Measurements from ENCODE around the gene CTDNEP1.

The CTDNEP1 gene

DNA sequence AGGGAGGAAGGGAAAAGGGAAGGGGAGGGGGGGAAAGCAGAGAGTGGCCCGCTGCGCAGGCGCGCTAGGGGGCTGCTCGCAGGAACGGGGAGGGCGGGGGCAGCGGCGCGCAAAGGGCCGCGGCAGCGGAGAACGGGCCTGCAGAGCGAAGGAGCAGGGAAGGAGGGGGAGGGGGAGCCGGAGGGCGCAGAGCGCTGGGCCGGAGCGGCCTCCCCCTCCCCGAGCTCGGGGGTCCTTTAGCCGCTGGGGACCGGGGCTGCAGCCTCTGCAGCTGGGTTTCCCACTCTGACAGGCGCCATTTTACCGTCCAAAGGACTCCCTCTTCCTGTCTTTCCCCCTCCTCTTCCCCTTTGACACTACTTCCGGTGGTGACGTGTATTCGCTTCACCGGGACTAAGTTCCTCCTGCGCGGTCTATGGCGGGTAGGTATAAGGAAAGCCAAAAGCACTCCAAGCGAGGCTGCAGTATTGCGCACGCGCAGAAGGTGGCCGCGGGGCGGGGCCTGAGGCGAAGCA lies at the start of gene CTDNEP1:
Gene CTDNEP1, minus strand, starts transcription at position 74 of the 515 bp plus-strand sequence. CDS start 438 bp downstream, outside the sequence.
- peak; percentile 98 for DNase-seq (ENCODE audit: low spot score)
- TF ChIP-seq, protein P1, sequence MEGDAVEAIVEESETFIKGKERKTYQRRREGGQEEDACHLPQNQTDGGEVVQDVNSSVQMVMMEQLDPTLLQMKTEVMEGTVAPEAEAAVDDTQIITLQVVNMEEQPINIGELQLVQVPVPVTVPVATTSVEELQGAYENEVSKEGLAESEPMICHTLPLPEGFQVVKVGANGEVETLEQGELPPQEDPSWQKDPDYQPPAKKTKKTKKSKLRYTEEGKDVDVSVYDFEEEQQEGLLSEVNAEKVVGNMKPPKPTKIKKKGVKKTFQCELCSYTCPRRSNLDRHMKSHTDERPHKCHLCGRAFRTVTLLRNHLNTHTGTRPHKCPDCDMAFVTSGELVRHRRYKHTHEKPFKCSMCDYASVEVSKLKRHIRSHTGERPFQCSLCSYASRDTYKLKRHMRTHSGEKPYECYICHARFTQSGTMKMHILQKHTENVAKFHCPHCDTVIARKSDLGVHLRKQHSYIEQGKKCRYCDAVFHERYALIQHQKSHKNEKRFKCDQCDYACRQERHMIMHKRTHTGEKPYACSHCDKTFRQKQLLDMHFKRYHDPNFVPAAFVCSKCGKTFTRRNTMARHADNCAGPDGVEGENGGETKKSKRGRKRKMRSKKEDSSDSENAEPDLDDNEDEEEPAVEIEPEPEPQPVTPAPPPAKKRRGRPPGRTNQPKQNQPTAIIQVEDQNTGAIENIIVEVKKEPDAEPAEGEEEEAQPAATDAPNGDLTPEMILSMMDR (IDR thresholded peaks at IDR 0.05; ENCODE audit: extremely low read depth, missing control alignments) = no peak

GRCh38 chr17:7296189-7296861 lies 44.8 kb upstream of the CTDNEP1 start:
- peak; percentile 89 for DNase-seq (ENCODE audit: low spot score)
- TF ChIP-seq, protein P1 (IDR thresholded peaks at IDR 0.05; ENCODE audit: extremely low read depth, missing control alignments) = peak; percentile 99

DNA sequence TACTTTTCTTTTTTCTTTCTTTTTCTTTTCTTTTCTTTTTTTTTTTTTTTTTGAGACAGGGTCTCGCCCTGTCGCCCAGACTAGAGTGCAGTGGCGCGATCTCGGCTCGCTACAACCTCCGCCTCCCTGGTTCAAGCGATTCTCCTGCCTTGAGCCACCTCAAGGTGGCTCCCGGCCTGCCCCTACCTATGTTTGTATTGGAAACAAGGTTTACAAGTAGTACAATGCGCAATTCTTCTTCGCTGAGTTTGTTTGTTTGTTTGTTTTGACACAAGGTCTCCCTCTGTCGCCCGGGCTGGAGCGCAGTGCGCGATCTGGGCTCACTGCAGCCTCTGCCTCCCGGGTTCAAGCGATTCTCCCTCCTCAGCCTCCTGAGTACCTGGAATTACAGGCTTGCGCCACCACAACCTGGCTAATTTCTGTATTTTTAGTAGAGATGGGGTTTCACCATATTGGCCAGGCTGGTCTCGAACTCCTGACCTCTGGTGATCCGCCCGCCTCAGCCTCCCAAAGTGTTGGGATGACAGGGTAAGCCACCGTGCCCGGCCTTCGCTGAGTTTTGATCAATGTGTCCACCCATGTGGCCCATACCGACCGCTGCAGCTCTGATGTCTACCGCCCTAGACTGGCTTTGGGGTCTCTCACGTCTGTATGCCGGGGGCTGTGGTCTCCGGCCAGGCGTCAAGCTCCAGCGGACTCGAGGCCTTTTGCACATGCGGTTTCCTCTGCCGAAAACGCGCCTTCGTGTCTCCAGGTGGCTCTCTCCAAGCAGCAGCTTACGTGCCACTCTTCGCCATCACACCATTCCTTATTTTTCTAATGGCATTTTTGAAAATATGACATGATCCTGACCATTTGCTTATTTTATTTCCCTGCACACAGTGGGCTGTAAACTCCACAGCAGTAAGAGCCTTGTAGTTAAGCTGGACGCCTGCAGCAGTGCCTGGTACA lies 44.0 kb upstream of the CTDNEP1 start:
- TF ChIP-seq, protein P1 (IDR thresholded peaks at IDR 0.05; ENCODE audit: extremely low read depth, missing control alignments) = no peak
- peak; percentile 34 for DNase-seq (ENCODE audit: low spot score)

DNA sequence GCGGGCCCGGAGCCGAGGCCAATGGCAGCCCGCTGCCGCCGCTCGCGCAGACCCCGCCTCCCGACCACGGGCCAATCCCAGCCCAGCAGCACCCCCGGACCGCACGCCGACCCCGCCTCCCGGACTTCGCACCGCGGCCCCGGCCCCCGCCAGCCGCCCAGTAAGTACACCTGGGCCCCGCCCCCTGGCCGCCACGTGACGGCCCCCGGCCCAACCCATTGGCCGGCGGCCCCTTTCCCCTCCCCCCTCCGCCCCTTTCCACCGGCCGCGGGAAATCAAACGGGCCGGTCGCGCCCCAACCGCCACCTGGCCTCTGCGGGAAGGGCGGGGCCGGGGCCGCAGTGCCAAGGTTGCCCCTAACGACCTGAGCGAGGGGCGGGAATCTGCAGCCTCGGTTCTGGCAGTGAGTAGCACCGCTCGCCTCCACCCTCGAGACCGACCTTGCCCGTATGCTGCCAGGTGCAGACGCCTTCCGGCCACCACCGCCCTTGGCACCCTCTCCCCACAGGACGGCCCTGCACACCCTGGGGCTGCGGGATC lies 43.1 kb upstream of the CTDNEP1 start, which contains the start of gene YBX2:
Gene YBX2, minus strand, starts transcription at position 26 of the 540 bp plus-strand sequence. CDS start 139 bp downstream, outside the sequence.
- TF ChIP-seq, protein P1 (IDR thresholded peaks at IDR 0.05; ENCODE audit: extremely low read depth, missing control alignments) = no peak
- peak; percentile 92 for DNase-seq (ENCODE audit: low spot score)

DNA sequence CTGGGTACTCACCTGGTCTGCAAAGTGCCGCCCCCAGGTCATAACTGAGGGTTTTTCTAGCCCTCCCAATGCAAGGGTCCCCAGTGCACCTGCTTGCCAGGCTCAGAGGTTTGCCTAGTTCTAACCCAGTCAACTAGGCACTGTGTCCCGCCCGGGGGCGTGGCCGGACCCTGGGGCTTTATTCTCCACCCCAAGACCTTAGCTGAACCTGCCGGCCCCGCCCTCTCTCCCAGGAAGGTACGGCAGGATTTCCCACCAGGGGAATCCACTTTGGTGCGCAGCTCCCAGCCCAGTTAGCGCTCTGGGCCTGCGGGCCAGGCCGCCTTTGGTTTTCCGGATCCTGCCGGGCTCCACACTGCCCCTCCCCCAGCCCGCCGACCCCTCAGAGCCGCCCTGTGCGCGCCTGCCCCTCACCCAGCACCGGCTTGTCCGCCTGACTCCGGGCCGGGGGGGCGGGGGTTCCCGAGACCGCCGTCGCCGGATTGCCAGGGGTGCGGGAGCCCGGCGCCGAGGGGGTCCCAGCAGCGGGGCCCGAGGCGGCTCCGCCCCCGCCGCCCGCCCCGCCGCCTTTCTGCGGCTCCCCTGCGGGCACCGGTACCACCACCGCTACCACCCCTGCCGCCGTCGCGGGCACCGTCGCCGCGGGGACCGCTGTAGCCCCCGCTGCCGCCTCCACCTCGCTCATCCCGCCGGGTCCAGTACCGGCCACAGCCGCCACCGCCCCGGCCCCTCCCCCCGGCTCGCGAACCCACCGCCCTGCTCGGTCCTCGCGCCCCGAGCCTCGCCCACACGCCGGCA lies 42.5 kb upstream of the CTDNEP1 start:
- peak; percentile 42 for DNase-seq (ENCODE audit: low spot score)
- TF ChIP-seq, protein P1 (IDR thresholded peaks at IDR 0.05; ENCODE audit: extremely low read depth, missing control alignments) = no peak

DNA sequence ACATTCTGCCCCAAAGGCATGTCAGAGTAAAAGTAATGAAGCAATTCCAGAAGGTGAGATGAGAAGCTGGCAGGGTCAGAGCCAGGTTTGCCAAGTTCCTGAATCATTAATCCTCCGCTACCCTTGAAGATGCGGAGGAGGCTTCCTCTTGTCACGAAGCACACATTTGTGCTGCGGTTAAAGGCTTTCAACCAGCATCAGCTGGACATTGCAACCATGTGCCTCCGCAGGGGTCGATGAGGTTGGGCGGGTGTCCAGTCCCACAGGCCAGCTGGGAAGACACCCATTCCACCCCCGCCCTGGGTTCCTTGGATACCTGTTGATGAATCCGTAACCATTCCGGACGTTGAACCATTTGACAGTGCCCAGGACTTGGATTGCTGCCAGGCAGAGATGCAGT lies 41.6 kb upstream of the CTDNEP1 start:
- DNase-seq (ENCODE audit: low spot score) = peak; percentile 28
- TF ChIP-seq, protein P1 (IDR thresholded peaks at IDR 0.05; ENCODE audit: extremely low read depth, missing control alignments) = no peak
